Placental pericyte (primary cell): Measurements from ENCODE around the gene HTR1A. TPM values are rescaled to one million over a fixed set of nuclear protein-coding genes. Genes with fewer than 3 reads are reported as not detected.

Experiments used
- total RNA-seq: library from RNA; depleted of rRNA; stranded (reverse); fragments of >200 nt; gene quantifications from 2 replicates; pipeline ENCODE4 v1.2.3, GENCODE V29; 2012

The HTR1A gene
- total RNA-seq = not detected in 2 replicates

DNA sequence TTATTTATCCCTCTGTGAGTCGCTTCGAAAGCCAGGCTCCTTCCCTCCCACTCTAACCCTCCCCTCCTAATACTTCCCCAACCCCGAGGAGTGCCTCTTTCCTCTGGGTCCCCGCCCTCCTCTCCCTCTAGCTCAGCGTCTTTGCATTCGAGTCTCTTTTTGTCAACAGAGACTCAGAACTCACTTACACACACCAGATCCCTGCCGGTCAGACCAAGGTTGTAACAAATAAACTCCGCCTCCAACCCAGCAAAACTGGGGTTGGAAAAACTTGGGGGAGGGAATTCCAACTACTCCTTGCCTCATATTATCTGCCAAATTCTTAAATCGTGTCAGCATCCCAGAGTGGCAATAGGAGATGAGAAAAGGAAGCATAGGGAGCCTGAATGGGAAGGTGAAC is at the start of gene HTR1A:
HTR1A (minus strand) TSS at position 167 of the 400 bp plus-strand sequence. CDS start 726 bp downstream, outside the sequence.

Other genes with a start within 250 kb of the HTR1A start
- 1.0 and 1.3 TPM in 2 replicates for gene RNF180, start 203.4 kb upstream of the HTR1A start, total RNA-seq